Vagina (tissue), 2 donors: Measurements from ENCODE around the gene MMEL1. TPM values are rescaled to one million over a fixed set of nuclear protein-coding genes. Genes with fewer than 3 reads are reported as not detected.

Source experiments
- DNase-seq, 2 donors: peaks; one replicate each; pipeline ENCODE4 v3.0.0-alpha.2; 2017; ENCODE audit errors: extremely low spot score in 2 of 2
- H3K27ac ChIP-seq: fragments of 200-600 bp; sonication (generic); one replicate; pipeline ENCODE4 v1.5.1; 2019
- H3K27me3 ChIP-seq: fragments of 200-600 bp; sonication (generic); one replicate; pipeline ENCODE4 v1.5.1; 2019
- H3K36me3 ChIP-seq, 2 donors: fragments of 200-600 bp; sonication (generic); one replicate each; pipeline ENCODE4 v1.5.1; 2017 to 2019
- H3K4me1 ChIP-seq: fragments of 200-600 bp; sonication (generic); one replicate; pipeline ENCODE4 v1.5.1; 2019
- H3K4me3 ChIP-seq, 2 donors: fragments of 200-600 bp; sonication (generic); 1 replicate in 1 of 2; 2 replicates in 1 of 2; pipeline ENCODE4 v1.5.1; 2016 to 2019
- H3K9me3 ChIP-seq: fragments of 200-600 bp; sonication (generic); one replicate; pipeline ENCODE4 v1.5.1; 2019
- POLR2A ChIP-seq, 2 donors: fragments of 450-650 bp; IDR thresholded peaks; one replicate each; pipeline ENCODE4 v1.6.1; 2017; ENCODE audit warnings: antibody characterized with exemption in 2 of 2, mild to moderate bottlenecking in 2 of 2, moderate library complexity in 2 of 2
- POLR2AphosphoS5 ChIP-seq, 2 donors: sonication (generic); formaldehyde crosslinking; IDR thresholded peaks; one replicate each; pipeline ENCODE4 v1.9.0; 2017; ENCODE audit warnings: antibody characterized with exemption in 2 of 2, mild to moderate bottlenecking in 2 of 2, low read depth in 1 of 2; ENCODE audit not compliant: insufficient read depth in 1 of 2
- intact Hi-C: fragments of 100-400 bp; cut with DNase I; formaldehyde crosslinking; loops from one replicate; pipeline ENCODE4 v1.15.1; 2023
- total RNA-seq: library from RNA; depleted of rRNA; stranded (reverse); fragments of >200 nt; gene quantifications from one replicate; pipeline ENCODE4 v1.2.3, GENCODE V29; 2016
- TF ChIP-seq, protein P1 (sequence below), 3 experiments: fragments of 450-650 bp in 2 of 3; fragments of 200-600 bp in 1 of 3; sonication (generic) in 1 of 3; IDR thresholded peaks; one replicate each; pipeline ENCODE4 v1.5.1; 2017 to 2019; ENCODE audit warnings: antibody characterized with exemption in 3 of 3, mild to moderate bottlenecking in 2 of 3, moderate library complexity in 2 of 3

Gene MMEL1
- total RNA-seq, 1 donor from 2014 or later, result 4.4 TPM

DNA sequence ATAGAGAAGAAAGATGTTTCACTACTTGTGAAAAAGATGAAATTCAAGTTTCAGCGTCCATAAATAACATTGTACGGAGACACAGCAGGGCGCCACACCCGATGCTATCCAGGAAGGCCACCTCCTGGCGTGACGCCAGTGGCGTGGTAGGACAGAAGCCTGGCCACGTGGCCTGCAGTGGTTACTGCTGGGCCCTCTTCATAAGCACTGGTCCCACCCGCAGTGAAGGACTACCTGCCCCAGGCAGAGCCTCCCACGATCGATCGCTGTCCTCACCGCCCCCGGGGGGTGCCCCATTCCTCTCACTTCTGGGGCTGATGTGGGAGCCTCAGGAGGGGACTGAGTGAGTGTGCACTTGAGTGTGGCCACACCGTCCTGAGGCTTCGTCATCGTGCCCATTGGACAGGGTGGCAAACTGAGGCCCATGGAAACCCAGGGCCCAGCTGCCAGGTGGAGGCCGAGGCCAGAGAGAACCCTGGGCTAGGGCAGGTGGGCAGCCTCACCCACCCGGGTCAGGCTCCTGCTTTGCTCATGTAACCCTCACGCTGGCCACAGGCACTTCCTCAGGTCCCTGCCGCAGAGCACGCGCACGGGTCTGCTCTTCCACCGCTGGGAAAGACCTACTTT, 91.1 kb downstream of the MMEL1 start:
- H3K27me3 ChIP-seq, result no peaks in the 10 kb centered on the region
- no peak for DNase-seq
- no peak overlapping the region for H3K27ac ChIP-seq
- no peak overlapping the region for H3K4me3 ChIP-seq
- peaks cover 44% of the 10 kb centered on the region for H3K4me1 ChIP-seq
- no peaks in the 10 kb centered on the region for H3K36me3 ChIP-seq
- TF ChIP-seq POLR2A (IDR thresholded peaks at IDR 0.05), result no peak
- no peak for TF ChIP-seq POLR2AphosphoS5 (IDR thresholded peaks at IDR 0.05; ENCODE audit: insufficient read depth in 1 of 2, low read depth in 1 of 2)
- TF ChIP-seq, protein P1, sequence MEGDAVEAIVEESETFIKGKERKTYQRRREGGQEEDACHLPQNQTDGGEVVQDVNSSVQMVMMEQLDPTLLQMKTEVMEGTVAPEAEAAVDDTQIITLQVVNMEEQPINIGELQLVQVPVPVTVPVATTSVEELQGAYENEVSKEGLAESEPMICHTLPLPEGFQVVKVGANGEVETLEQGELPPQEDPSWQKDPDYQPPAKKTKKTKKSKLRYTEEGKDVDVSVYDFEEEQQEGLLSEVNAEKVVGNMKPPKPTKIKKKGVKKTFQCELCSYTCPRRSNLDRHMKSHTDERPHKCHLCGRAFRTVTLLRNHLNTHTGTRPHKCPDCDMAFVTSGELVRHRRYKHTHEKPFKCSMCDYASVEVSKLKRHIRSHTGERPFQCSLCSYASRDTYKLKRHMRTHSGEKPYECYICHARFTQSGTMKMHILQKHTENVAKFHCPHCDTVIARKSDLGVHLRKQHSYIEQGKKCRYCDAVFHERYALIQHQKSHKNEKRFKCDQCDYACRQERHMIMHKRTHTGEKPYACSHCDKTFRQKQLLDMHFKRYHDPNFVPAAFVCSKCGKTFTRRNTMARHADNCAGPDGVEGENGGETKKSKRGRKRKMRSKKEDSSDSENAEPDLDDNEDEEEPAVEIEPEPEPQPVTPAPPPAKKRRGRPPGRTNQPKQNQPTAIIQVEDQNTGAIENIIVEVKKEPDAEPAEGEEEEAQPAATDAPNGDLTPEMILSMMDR (IDR thresholded peaks at IDR 0.05), result no peak
- intact Hi-C loops, result loop anchor here (10.0 kb wide), 1 partner anchor 347 kb away; the partner anchor contains the start of gene FAAP20
- H3K9me3 ChIP-seq, result no peaks in the 10 kb centered on the region

DNA sequence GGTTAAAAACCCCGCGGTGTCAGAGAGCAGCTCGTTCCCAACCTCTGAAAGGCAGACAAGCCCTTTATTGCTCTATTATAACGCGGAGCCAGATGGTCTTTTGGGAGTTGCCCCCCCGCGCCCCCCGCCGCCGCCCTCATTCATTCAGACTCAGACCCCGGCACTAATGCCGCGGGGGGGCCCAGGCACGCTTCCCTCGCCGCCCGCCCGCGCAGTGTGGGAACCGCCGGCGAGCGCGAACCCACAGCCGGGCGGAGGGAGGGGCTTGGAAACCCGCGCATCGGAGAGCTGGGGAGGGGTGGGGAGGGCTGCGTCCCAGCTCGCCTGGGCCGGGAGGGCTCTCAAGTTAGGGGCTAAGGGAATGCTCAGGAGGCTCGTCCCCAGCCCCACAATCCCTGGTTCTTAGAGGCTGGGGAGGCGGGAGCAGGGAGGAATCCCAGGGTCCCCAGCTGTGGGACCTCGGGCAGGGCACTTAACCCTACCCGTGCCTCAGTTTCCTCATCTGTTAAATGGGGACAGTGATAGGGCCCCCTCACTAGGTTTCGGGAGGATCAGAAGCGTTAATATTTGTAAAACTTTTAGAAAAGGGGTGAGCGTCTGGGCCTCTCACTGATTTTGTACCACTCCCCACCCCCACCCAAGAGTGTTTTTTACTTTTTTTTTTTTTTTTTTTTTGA, 91.9 kb downstream of the MMEL1 start:
- TF ChIP-seq POLR2A (IDR thresholded peaks at IDR 0.05) (no peak), POLR2AphosphoS5 (IDR thresholded peaks at IDR 0.05; ENCODE audit: insufficient read depth in 1 of 2, low read depth in 1 of 2) (no peak)
- TF ChIP-seq, protein P1 (IDR thresholded peaks at IDR 0.05), result no peak
- Histone ChIP-seq H3K27ac (no peak overlapping the region), H3K36me3 (no peaks in the 10 kb centered on the region), H3K4me1 (peaks cover 37% of the 10 kb centered on the region), H3K27me3 (no peaks in the 10 kb centered on the region), H3K9me3 (no peaks in the 10 kb centered on the region), H3K4me3 (peak overlapping the region in 1 of 2 donors; percentile 6)
- intact Hi-C loops, result loop anchor here (10.0 kb wide), 1 partner anchor 346 kb away; the partner anchor contains the start of gene FAAP20
- DNase-seq, result no peak

Other genes with a start within 250 kb of the MMEL1 start
- 11.8 TPM for gene MORN1, start 241.5 kb downstream of the MMEL1 start, total RNA-seq
- gene RER1, start 241.2 kb downstream of the MMEL1 start, total RNA-seq, result 49.6 TPM
- 15.2 TPM for gene PEX10, start 220.5 kb downstream of the MMEL1 start, total RNA-seq
- gene PLCH2, start 156.7 kb downstream of the MMEL1 start, total RNA-seq, result 30.7 TPM
- 39.5 TPM for gene PANK4, start 106.4 kb downstream of the MMEL1 start, total RNA-seq
- not detected for gene HES5, start 102.8 kb downstream of the MMEL1 start, total RNA-seq
- 49.6 TPM for gene TNFRSF14, start 76.6 kb downstream of the MMEL1 start, total RNA-seq
- gene PRXL2B, start 46.2 kb downstream of the MMEL1 start, total RNA-seq, result 16.2 TPM
- gene TTC34, start 168.7 kb upstream of the MMEL1 start, total RNA-seq, result under 0.01 TPM